ENCODE results near the gene RUFY2.
A peak's percentile ranks its signal among the peaks of the same experiment; 100 is the strongest.
"Not testable (repeated sequence)": the region's sequence is repeated elsewhere in the genome, so short reads cannot be mapped to it uniquely, and the experiment has no call there.

The RUFY2 gene

DNA sequence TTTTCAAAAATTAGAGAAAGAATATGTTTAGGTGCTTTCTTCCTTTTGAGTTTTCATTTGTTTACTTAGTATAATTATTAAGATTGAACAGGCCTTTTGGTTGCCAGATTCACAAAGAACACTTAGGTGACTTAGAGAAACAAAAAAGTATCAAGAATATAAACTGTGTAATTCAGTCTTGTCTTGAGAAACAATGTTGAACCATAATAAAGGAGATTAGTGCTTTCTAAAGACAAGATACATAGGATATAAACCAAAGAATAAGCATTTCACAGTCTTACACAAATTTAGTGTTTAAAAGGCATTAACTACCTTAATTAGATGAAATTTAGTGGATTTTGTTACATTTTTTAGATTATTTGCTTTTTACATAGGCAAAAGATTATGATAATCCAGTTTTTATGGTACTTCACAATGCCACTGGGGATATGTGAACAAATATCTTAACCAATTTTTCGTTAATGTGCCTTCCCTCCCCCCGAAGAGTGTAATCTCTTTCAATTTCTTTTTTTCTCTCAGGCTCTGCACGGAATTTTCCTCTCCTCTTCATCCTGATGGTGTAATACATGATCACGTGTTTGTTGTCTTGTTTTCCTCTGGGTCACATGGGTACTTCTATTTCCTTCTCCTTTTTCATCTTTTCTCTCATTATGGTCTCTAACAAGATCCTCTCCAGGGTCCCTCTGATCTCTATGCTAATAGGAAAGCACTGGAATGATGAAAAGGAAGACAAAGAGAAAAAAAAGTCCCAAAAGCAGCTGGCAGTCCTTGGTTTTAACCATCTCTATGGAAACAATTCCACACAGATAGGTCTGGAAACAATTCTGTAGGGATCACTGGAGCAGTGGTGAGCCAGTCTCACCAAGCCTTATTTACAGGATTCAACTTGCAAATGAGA lies 78.9 kb downstream of the RUFY2 start:
- DNase-seq (ENCODE audit: low spot score) = peak; percentile 32

DNA sequence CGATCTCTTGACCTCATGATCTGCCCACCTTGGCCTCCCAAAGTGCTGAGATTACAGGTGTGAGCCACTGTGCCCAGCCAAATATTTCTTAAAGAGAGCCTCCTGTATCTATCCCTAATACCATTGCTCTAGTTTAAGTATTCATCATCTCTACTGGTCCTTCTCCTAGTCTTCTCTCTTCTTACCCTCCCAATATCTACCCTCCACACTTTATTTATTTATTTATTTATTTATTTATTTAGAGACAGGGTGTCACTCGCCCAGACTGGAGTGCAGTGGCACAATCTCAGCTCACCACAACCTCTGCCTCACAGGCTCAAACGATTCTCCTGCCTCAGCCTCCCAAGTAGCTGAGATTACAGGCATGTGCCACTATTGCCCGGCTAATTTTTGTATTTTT lies 82.7 kb downstream of the RUFY2 start:
- DNase-seq (ENCODE audit: low spot score) = not testable (repeated sequence)

DNA sequence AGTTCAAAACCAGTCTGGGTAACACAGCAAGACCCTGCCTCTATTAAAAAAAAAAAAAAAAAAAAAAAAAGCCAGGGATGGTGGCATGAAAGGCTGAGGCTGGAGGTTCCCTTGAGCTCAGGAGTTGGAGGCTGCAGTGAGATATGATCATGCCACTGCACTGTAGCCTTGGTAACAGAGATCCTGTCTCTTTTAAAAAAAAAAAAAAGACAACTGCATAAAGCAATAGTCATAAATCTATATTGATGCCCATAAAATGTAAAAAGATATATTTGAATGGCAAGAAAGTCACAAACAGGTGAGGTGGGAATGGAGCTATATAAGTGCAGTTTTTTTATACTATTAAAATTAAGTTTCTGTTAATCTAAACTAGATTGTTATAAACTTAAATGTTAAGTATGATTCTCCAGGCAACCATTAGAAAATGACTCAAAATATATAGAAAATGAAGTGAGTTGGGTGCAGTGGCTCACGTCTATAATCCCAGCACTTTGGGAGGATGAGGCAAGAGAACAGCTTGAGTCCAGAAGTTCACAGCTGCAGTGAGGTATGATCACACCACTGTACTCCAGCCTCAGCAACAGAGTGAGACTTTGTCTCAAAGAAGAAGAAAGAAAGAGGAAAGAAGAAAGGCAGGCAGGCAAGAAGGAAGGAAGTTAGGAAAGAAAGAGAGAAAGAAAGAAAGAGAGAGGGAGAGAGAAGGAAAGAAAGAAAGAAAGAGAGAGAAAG lies 88.6 kb downstream of the RUFY2 start:
- DNase-seq (ENCODE audit: low spot score) = no peak

DNA sequence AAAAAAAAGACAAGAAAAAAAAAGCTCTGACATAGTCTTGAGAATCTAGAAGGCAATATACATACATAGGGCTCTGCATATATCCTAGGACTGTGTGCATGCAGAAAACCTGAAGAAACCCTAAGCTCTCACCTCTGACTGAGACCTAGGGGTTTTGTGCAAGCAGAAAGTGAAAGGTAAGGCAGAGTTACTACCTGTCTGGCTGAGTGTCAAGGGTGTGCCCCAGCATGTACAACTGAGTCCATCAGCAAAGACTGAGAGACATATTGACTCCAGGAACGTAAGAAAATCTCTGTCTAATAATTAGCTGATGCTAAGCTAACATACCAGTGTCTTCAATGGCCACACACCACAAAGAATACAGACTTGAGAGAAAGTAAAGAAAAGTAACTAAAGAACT lies 91.5 kb downstream of the RUFY2 start:
- no peak for DNase-seq (ENCODE audit: low spot score)

DNA sequence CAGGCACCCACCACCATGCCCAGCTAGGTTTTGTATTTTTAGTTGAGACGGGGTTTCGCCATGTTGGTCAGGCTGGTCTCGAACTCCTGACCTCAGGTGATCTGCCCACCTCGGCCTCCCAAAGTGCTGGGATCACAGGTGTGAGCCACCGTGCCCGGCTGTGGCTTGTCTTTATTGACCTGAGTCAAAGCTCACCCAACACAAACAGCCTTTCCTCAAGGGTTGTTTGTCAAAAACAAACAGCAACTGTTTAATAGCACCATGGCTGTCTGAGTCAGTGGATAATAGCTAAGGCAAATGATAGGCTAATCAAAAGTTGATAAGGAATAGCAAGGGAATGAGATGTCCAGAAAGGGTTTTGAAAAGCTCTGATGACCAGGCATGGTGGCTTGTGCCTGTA lies 92.1 kb downstream of the RUFY2 start:
- not testable (repeated sequence) for DNase-seq (ENCODE audit: low spot score)

DNA sequence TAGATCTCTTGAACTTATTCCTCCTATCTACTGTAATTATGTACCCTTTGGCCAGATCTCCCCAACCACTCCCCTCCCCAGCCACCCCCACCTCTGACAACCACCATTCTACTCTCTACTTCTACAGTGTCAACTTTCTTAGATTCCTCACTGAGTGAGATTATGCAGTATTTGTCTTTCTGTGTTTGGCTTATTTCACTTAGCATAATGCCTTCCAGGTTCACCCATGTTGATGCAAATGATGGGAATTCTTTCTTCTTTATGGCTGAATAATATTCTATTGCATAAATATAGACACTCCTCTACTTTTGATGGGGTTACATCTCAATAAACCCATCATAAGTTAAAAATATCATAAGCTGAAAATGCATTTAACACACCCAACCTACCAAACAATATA lies 96.5 kb downstream of the RUFY2 start:
- DNase-seq (ENCODE audit: low spot score) = no peak

DNA sequence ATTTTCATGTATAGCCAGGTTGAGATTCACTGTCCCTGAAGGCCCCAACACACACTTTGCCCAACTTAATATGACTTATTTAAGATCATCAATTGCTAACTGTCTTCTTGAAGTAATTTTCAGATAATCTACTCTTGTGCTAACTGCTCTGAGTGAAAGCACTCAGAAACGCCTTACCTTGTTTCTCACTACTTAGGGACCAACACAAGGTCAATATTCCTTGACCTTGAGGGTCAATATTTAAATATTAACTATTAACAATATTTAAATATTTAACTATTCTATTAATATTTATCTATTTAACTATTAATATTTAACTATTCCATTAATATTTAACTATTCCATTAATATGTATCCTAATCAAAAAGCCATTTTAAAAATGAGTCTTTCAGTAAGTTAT lies 101.2 kb downstream of the RUFY2 start:
- no peak for DNase-seq (ENCODE audit: low spot score)

DNA sequence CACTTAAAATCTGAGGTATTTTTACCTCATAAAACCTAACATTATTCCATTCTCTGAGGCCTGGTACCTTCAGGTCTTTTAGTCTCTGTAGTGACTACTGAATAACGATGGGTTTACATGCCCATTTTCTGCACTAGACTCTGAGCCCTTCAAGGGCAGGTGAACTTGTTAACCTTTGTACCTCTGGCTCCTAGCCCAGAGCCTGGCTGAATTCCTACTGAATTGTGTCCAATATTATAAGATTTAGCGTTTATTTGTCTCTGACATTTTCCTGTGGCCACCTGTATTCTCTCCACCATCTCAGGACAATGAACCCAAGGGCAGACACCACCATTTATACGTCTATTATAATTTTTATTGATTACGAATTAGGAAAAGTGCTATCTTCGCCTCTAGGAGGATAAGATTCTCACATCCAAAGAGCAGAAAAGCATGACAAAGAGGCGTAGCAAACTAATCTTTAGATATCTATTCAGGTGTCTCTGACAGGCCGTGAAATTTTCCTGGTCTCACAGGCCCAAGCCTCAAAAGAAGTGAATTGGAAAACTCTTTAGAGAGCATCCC lies 103.1 kb downstream of the RUFY2 start:
- DNase-seq (ENCODE audit: low spot score) = peak; percentile 7

DNA sequence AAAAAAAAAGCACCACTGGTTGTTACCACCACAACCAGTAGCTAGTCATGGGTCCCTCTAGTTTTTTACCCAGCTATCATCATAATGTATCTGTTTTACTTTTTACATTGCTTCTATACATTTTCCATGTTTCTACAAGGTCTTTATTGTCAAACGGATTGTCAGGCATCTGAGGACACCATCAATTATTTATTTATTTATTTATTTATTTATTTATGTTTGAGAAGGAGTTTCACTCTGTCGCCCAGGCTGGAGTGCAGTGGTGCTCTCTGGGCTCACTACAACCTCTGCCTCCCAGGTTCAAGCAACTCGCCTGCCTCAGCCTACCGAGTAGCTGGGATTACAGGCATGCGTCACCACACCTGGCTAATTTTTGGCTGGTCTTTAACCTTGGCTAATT lies 104.2 kb downstream of the RUFY2 start:
- no peak for DNase-seq (ENCODE audit: low spot score)

DNA sequence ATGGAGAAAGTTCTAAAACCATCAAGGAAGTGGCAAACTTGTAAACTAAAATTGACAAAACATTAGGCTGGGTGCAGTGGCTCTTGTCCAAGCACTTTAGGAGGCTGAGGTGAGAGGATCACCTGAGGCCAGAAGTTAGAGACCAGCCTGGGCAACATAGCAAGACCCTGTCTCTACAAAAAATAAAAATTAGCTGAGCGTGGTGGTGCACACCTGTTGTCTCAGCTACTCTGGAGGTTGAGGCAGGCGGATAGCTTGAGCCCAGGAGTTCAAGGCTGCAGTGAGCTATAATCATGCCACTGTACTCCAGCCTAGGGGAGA lies 104.6 kb downstream of the RUFY2 start:
- DNase-seq (ENCODE audit: low spot score) = no peak

DNA sequence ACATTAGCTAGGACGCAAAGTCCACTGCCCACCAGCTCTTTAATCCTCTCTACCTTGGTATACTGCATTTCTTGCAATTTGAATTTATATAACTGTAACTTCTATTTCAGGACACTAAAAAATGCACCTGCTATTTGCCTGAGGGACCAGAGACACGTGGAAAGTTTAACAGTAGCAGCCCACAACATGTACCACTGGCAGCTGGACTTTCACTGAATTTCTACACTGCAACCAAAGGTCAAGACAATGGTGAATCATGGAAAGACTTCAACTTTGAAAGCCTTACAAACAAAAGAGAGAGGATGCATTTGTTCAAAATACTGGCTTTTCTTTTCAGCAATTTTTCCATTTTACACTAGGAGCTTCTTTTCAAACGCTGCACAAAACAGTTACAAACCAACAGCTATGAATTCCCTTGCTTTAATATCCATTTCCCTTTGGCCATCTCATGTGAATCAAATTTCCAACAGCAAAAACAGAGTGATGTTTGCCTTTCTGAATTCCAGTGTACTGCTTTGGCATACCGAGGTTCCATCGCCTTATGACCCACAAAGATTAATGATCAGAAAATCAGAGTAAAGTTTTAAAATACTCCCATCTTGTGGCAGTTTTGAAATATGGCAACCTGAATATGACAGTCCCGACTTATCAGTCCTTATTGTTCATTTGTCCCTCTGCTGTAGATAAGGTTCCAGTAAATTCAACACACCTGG lies 105.1 kb downstream of the RUFY2 start:
- DNase-seq (ENCODE audit: low spot score) = peak; percentile 12

DNA sequence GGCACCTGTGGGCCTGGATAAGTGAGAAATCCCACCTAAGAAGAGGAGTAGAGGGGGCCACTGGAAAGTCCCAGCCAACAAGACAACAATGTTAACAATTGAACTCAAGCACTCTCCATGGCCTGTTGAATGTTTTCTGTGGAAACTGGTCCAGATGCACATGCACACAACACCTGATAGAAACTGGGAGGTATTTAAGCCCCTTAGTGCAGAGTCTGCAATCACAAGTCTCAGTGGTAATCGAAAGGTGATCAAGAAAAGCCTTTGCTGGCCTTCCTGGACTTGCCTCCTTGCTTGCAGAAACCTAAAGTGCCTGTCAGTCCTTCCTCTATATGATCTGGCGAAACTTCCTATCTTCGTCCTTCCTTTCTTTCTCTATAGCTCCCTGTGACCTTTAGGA lies 105.8 kb downstream of the RUFY2 start:
- no peak for DNase-seq (ENCODE audit: low spot score)

DNA sequence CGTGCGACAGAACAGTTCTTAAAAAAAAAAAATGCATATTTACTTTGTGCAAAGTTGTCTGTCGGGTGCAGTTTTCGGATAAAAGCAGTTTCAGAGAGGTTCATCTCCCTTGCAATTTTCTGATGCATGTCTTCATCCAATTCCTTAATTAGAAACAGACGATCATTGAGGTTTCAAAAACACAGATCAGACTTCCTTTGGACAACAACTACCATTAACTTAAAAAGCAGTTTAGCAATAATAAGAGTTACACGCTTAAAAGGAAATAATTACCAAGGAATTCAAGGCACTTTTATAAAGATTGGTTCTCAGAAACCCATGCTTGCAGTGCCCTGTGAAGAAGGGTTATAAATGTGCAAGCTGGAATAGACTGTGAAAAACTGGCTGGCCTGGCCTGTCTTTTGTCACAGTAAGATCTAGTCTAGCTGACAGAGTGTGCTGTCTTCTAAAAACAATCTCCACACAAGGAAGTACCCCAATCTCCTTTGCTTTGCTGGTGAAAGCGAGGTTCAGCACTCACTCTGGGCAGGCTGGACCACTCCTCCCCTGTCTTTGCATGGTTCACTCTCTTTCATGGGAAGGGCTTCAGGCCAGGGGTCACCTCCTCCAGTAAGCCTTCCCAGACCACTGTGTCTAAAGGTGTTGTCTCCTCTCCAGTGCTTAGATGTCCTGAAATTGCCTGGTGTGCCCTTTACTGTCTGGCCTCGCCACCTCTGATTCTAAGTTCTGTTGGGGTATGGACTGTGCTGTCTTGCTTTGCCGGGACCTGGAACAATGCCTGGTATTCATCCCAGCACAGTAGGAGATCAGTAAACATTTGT lies 110.0 kb downstream of the RUFY2 start:
- no peak for DNase-seq (ENCODE audit: low spot score)

All from HuH-7.5 (cell line).